NCI-H748 (cell line): Measurements from ENCODE around the gene USH2A.

Experiments used
- DNase-seq: peaks from one replicate; lab custom pipeline; 2025; ENCODE audit not compliant: unreplicated experiment; lab: John Stamatoyannopoulos, UW

The USH2A gene

GRCh38 chr1:215963621-215964020 lies 459.6 kb downstream of the USH2A start:
- no peak for DNase-seq

- no peak for DNase-seq
Observed at GRCh38 chr1:215963040-215963439, 460.2 kb downstream of the USH2A start.

- DNase-seq, result no peak
Observed at GRCh38 chr1:215958841-215959240, 464.4 kb downstream of the USH2A start.

DNA sequence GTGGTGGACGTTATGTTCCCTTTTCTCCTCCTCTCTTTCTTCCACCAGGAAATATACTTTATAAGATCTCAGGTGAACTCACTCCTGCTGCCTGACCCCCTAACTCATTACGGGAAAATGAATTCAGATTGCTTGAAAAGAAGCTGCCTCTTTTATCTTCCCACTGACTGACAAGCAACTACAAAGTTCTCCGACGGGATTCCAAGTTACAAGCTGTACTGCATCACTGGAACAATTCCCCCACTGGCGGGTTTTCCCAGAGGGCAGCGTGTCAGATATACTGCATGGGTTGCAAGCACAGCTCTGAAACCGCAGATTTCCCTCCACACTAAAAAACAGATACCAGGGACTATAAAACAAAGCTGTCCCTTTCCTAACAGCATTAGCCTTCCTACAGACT lies 465.6 kb downstream of the USH2A start:
- no peak for DNase-seq

GRCh38 chr1:215932558-215932957 lies 490.7 kb downstream of the USH2A start:
- no peak for DNase-seq

DNA sequence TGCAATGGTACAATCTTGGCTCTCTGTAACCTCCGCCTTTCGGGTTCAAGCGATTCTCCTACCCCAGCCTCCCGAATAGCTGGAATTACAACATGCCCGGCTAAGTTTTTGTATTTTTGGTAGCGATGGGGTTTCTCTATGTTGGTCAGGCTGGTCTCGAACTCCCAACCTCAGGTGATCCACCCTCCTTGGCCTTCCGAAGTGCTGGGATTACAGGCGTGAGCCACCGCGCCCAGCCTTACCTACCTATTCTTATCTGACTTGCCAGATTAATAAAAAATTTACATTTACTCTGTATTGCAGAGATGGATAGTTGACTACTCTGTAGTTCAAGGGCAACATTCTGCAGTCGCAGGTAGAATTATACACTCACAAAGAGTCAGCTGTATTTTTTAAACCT lies 496.6 kb downstream of the USH2A start:
- no peak for DNase-seq

- DNase-seq, result no peak
Observed at GRCh38 chr1:215923129-215923824, 500.0 kb downstream of the USH2A start.

DNA sequence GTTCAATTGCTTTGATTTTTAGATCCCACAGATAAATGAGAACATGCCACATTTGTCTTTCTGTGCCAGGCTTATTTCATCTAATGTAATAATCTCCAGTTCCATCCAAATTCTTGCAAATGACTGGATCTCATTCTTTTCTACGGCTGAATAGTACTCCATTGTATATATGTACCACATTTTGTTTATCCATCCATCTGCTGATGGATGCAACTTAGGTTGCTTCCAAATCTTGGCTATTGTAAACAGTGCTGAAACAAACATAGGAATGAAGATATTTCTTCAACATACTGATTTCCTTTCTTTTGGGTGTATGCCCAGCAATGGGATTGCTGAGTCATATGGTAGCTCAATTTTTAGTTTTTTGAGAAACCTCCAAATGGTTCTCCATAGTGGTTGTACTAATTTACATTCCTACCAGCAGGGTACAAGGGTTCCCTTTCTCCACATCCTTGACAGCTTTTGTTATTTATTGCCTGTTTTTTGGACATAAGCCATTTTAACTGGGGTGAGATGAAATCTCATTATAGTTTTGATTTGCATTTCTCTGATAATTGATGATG lies 511.8 kb downstream of the USH2A start:
- no peak for DNase-seq

DNA sequence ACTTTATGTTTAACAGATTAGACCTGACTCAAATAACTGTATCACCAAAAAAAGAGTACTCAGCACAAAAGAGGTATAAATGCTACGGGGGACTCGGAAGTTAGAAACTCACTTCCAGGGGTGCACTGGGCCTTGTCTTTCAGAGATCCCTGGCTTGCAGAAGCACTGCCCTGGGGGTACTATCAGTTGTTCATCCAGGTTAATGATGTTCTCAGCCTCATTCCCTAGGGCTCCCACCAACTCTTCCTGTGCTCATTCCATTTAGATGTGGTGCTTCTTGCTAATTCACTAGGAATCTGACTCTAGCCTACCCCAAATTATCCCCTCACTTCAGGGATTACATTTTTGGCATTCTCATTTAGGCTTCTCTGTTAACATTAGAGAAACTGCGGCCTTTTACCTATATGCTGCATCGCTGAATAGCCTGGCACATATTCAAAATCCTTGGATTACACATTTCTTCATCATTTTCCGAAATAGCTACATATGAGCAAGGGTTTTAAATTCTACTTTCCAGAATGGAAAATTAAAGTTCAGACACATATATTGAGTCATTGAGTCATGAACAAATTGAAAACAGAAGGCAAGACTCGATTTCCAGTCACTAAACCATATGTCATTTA lies 517.6 kb downstream of the USH2A start:
- DNase-seq, result no peak

- no peak for DNase-seq
Observed at GRCh38 chr1:215900684-215901083, 522.6 kb downstream of the USH2A start.

DNA sequence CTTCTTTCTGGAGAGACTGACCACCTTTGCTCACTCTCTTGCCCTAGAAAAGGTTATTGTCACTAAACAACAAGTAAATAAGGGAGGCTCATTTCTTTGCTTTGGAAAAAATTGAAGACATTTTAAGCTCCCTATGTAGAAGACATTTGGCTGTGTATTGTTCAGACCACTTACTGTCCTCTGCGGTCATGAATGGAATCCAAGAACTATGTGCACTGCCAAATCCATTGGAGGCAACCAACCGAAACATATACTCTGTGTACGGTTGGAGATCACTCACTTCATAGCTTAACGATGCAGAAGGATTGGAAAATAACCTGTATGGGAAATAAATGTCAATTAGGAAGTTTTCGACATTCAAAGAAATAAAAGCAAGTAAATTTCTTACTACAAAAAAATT lies 523.3 kb downstream of the USH2A start:
- no peak for DNase-seq

DNA sequence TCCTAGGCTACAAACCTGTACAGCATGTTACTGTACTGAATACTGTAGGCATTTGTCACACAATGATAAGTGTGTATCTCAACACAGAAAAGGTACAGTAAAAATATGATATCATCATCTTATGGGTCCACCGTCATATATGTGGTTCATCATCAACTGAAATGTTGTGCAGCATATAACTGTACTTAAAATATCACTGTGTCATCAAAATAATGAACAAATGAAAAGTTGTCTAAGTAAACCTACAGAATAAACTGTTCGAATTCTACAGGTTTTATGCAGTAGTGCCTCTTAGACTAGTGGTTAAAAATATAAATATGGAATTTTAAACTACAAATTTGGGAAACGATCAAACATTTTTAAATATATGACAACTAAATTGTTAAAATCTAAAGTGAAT lies 527.4 kb downstream of the USH2A start:
- DNase-seq, result no peak

DNA sequence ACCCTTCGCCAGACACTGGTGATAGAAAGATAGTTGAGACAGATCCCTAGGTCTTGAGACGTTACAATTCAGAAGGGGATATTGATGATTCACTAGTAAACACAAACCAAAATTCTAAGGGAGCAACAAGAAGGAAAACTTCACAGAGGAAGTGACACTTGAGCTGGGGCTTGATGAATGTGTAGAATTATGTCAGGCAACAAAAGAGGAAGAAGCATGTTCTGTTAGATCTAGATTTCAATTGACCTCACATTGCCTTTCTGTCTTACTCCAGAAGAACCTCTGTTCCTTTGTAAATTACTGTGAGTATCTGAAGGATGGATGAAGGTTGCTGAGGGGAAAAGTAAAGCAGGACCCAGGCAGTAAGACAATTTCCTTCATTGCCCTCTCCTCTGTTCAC lies 528.0 kb downstream of the USH2A start:
- DNase-seq, result no peak

DNA sequence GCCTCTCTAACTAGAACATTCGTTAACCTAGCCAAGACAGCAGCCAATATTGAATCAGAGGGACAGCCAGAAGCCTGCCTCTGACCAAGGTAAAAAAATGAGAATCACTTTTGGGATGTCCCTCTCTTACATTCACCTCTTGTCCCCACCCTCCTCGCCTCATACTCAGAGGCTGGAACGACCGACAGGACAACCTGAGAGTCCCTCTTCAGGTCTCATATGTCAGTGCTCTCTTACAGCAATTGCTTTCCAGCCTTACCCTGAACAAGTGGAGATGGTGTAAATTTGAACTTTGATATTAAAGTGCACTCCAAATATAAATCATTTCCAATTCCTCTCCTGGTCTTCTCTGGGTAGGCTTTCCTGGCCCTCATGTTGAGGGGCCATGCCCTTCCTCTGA lies 528.6 kb downstream of the USH2A start:
- DNase-seq, result no peak

- DNase-seq, result peak; percentile 19
Observed at GRCh38 chr1:215891266-215892057, 531.8 kb downstream of the USH2A start.

- no peak for DNase-seq
Observed at GRCh38 chr1:215890438-215890837, 532.8 kb downstream of the USH2A start.

- DNase-seq, result no peak
Observed at GRCh38 chr1:215889871-215890270, 533.4 kb downstream of the USH2A start.

- no peak for DNase-seq
Observed at GRCh38 chr1:215888159-215888558, 535.1 kb downstream of the USH2A start.

DNA sequence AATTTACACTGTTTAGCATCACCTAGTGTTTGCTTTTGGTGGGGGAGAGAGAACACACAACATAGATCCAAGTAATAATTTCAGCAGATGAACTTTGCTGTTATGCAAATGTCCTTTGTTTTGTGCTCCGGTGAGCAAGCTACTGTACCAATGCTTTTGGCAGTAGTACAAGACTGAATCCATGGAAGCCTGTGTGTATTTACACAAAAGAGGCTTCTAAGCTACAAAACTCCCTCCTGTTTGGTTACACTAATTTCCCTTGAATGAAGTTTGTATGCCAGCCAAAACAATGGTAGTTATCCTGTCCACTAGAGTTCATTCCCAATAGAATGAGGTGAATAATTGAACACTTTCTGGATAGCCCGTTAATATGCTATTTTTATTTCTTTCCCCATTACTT lies 535.6 kb downstream of the USH2A start:
- peak; percentile 52 for DNase-seq

DNA sequence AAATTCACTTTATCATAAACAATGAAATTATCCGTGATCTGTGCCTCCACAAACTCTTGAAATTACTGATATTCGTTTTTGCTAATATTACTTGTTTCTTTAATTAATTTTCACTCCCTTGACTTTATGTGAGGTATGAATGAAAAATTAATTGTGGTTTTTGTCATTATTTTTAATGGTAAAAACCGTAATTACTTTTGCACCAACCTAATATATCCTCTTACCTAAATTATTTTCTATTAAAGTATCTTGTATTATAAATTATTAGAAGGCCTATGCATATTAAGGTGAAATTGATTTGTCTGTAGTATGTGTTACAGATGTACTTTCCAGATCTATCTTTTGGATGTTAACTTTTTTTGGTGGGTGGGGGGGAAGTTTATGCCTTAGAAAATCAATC lies 540.2 kb downstream of the USH2A start:
- no peak for DNase-seq

DNA sequence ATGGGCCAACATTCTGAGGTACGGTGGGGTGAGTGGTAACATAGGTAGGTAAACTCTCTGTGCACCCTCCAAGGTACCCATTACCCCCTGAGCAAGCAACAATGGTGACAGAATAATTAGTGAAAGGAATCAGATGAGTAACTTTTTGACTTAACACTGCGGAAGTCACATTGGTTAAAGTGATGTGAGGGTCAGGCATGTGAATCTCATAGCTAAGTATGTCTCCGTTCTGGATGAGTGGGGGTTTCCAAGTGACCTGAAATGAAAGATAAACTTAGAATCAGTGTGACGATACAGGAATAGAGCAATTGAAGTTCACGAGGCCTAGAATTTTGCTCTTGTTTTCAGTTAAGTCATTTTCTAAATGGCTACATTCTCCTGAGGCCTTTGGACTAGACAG lies 544.4 kb downstream of the USH2A start:
- no peak for DNase-seq

DNA sequence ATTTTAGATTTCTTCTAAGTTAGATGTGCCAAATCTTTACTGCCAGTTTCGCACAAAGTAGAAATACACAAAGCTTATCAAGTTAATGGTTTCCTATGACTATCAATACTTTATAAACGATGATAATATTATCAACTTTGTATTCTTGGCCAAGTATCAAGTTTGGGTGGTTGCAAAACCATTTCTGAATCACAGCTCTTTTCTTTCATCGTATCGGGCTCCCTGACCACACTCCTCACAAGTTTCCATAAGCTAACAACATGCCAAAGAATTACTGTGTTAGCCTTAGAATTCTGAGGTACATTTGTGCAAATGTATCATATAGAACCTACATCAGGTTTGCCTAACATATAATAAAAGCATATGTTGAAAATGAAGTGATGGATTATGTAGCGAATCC lies 545.1 kb downstream of the USH2A start:
- no peak for DNase-seq
